H1 (cell line): ENCODE measurements around the gene C2CD2L. TPM values are rescaled to one million over a fixed set of nuclear protein-coding genes. Genes with fewer than 3 reads are reported as not detected.

ENCODE experiments used
- CTCF ChIA-PET: fragments of 300-600 bp; sonication (Branson Sonifier 250); formaldehyde crosslinking; loops from one replicate; lab custom pipeline; 2021; ENCODE audit not compliant: partially characterized antibody; lab: Charles Lee
- POLR2A ChIA-PET: fragments of 300-600 bp; sonication (Branson Sonifier 250); formaldehyde crosslinking; loops from one replicate; lab custom pipeline; 2021; ENCODE audit warnings: inconsistent platforms; ENCODE audit not compliant: partially characterized antibody; lab: Charles Lee
- DNase-seq, 2 experiments: peaks; one replicate each; pipeline versions ENCODE4 v3.0.0 to v3.0.0-alpha.2; 2010 to 2022; ENCODE audit warnings: low spot score in 2 of 2, low read depth in 1 of 2, mixed read lengths in 1 of 2
- FAIRE-seq: peaks from 2 replicates; lab custom pipeline; 2011; peaks lifted over from hg19 to GRCh38; lab: Jason Lieb, UNC
- H2AFZ ChIP-seq: 2 replicates; pipeline ENCODE4 v1.8.1; 2012; ENCODE audit warnings: low read length, inconsistent platforms
- H2AK5ac ChIP-seq: 2 replicates; pipeline ENCODE4 v1.6.1; 2013; ENCODE audit warnings: low read depth, low read length
- H2BK120ac ChIP-seq: replicated peaks from 2 replicates; pipeline ENCODE3; 2013; ENCODE audit warnings: low read depth, low read length, inconsistent platforms
- H2BK12ac ChIP-seq: 2 replicates; pipeline ENCODE4 v1.6.1; 2013; ENCODE audit warnings: low read depth, low read length
- H2BK15ac ChIP-seq: 2 replicates; pipeline ENCODE4 v1.6.1; 2013; ENCODE audit warnings: low read length
- H2BK20ac ChIP-seq: 2 replicates; pipeline ENCODE4 v1.6.1; 2013; ENCODE audit warnings: low read length
- H2BK5ac ChIP-seq: 2 replicates; pipeline ENCODE4 v1.6.1; 2013; ENCODE audit warnings: low read depth, low read length
- H3K14ac ChIP-seq: 2 replicates; pipeline ENCODE4 v1.6.1; 2013; ENCODE audit warnings: inconsistent platforms; ENCODE audit not compliant: insufficient read length
- H3K18ac ChIP-seq: 2 replicates; pipeline ENCODE4 v1.6.1; 2013; ENCODE audit warnings: low read length; ENCODE audit errors: extremely low read depth
- H3K23ac ChIP-seq: 2 replicates; pipeline ENCODE4 v1.6.1; 2013; ENCODE audit warnings: inconsistent platforms; ENCODE audit not compliant: insufficient read length
- H3K23me2 ChIP-seq: 2 replicates; pipeline ENCODE4 v1.6.1; 2013; ENCODE audit warnings: low read depth, low read length
- H3K27ac ChIP-seq: 2 replicates; pipeline ENCODE4 v1.6.1; 2011; ENCODE audit warnings: low read depth, low read length, inconsistent platforms
- H3K27me3 ChIP-seq, 4 experiments: replicated peaks in 1 of 4; 1 replicate in 1 of 4; 2 replicates in 3 of 4; pipeline versions ENCODE4 v1.6.1 to v1.8.1; 2011 to 2013; ENCODE audit warnings: low read length in 3 of 4, mild to moderate bottlenecking in 3 of 4, inconsistent platforms in 2 of 4, mixed read lengths in 2 of 4, moderate library complexity in 1 of 4; ENCODE audit not compliant: control insufficient read depth in 3 of 4, insufficient read depth in 3 of 4; ENCODE audit errors: extremely low read depth in 1 of 4
- H3K36me3 ChIP-seq, 4 experiments: 2 replicates each; pipeline versions ENCODE4 v1.6.1 to v1.8.1; 2011 to 2013; ENCODE audit warnings: mild to moderate bottlenecking in 4 of 4, low read length in 3 of 4, moderate library complexity in 2 of 4, control low read depth in 1 of 4, inconsistent platforms in 1 of 4; ENCODE audit not compliant: insufficient read depth in 4 of 4, control insufficient read depth in 2 of 4
- H3K4ac ChIP-seq: replicated peaks from 2 replicates; pipeline ENCODE3; 2013; ENCODE audit warnings: low read length, low read depth, mixed read lengths, inconsistent platforms; ENCODE audit not compliant: insufficient read length
- H3K4me1 ChIP-seq, 4 experiments: replicated peaks in 1 of 4; 1 replicate in 1 of 4; 2 replicates in 3 of 4; pipeline versions ENCODE4 v1.6.1 to v1.8.1; 2011 to 2013; ENCODE audit warnings: low read length in 3 of 4, inconsistent platforms in 2 of 4, mixed read lengths in 1 of 4; ENCODE audit not compliant: insufficient read depth in 4 of 4, control insufficient read depth in 3 of 4
- H3K4me2 ChIP-seq, 2 experiments: 2 replicates each; pipeline versions ENCODE4 v1.6.1 to v1.8.1; 2011 to 2013; ENCODE audit warnings: low read depth in 2 of 2, low read length in 2 of 2, control low read depth in 1 of 2, inconsistent platforms in 1 of 2, mild to moderate bottlenecking in 1 of 2; ENCODE audit not compliant: insufficient read depth in 1 of 2
- H3K4me3 ChIP-seq, 4 experiments: fragments of 200-600, 300-600 bp in 1 of 4; sonication (generic), shearing (Covaris generic), sonication (Bioruptor Twin) in 1 of 4; 2 replicates each; pipeline versions ENCODE4 v1.5.1 to v1.8.1; 2011 to 2016; ENCODE audit warnings: low read length in 4 of 4, low read depth in 3 of 4, control low read depth in 2 of 4, inconsistent platforms in 2 of 4, mild to moderate bottlenecking in 2 of 4, mixed read lengths in 1 of 4, moderate library complexity in 1 of 4; ENCODE audit not compliant: insufficient read depth in 2 of 4; ENCODE audit errors: extremely low read depth in 1 of 4
- H3K56ac ChIP-seq: replicated peaks from 2 replicates; pipeline ENCODE3; 2013; ENCODE audit warnings: low read depth, mild to moderate bottlenecking, mixed read lengths, low read length, inconsistent platforms; ENCODE audit not compliant: insufficient read length
- H3K79me1 ChIP-seq: 2 replicates; pipeline ENCODE4 v1.6.1; 2013; ENCODE audit warnings: low read depth, low read length, control low read depth
- H3K79me2 ChIP-seq, 2 experiments: 2 replicates each; pipeline versions ENCODE4 v1.6.1 to v1.8.1; 2012 to 2013; ENCODE audit warnings: low read length in 2 of 2, mild to moderate bottlenecking in 2 of 2, inconsistent platforms in 1 of 2; ENCODE audit not compliant: insufficient read depth in 2 of 2, control insufficient read depth in 1 of 2
- H3K9ac ChIP-seq, 4 experiments: replicated peaks in 1 of 4; 1 replicate in 1 of 4; 2 replicates in 3 of 4; pipeline versions ENCODE4 v1.6.1 to v1.8.1; 2011 to 2013; ENCODE audit warnings: low read depth in 3 of 4, low read length in 3 of 4, control low read depth in 2 of 4, mild to moderate bottlenecking in 2 of 4, moderate library complexity in 2 of 4, inconsistent platforms in 1 of 4; ENCODE audit errors: extremely low read depth in 1 of 4
- H3K9me3 ChIP-seq, 2 experiments: 2 replicates each; pipeline versions ENCODE4 v1.6.1 to v1.8.1; 2012 to 2013; ENCODE audit warnings: mild to moderate bottlenecking in 2 of 2, moderate library complexity in 2 of 2, control low read depth in 1 of 2, inconsistent platforms in 1 of 2, low read depth in 1 of 2, low read length in 1 of 2, mixed read lengths in 1 of 2; ENCODE audit not compliant: insufficient read depth in 2 of 2
- H4K20me1 ChIP-seq, 2 experiments: replicated peaks in 1 of 2; 2 replicates each; pipeline versions ENCODE3 to v1.8.1; 2011 to 2013; ENCODE audit warnings: inconsistent platforms in 2 of 2, low read length in 2 of 2, mild to moderate bottlenecking in 1 of 2; ENCODE audit not compliant: insufficient read depth in 2 of 2, control insufficient read depth in 1 of 2
- H4K5ac ChIP-seq: 2 replicates; pipeline ENCODE4 v1.6.1; 2013; ENCODE audit warnings: low read length, low read depth, mixed read lengths, inconsistent platforms; ENCODE audit not compliant: insufficient read length
- H4K8ac ChIP-seq: 2 replicates; pipeline ENCODE4 v1.8.0; 2013; ENCODE audit warnings: mild to moderate bottlenecking, moderate library complexity, low read length, inconsistent platforms; ENCODE audit not compliant: insufficient read depth; ENCODE audit errors: extremely low read depth
- H4K91ac ChIP-seq: replicated peaks from 2 replicates; pipeline ENCODE3; 2013; ENCODE audit warnings: low read length, mixed read lengths, inconsistent platforms; ENCODE audit not compliant: insufficient read length
- HDAC2 ChIP-seq, 2 experiments: fragments of 300-600 bp in 1 of 2; sonication (generic) in 1 of 2; IDR thresholded peaks; 2 replicates each; pipeline ENCODE4 v1.6.1; 2011 to 2012; ENCODE audit warnings: low read depth in 2 of 2, low read length in 2 of 2, mild to moderate bottlenecking in 2 of 2, moderate library complexity in 2 of 2, borderline replicate concordance in 1 of 2, inconsistent platforms in 1 of 2
- RAD21 ChIP-seq, 2 experiments: IDR thresholded peaks in 1 of 2; conservative IDR thresholded peaks in 1 of 2; 2 replicates each; pipeline ENCODE4 v1.6.1; 2011; ENCODE audit warnings: low read depth in 2 of 2, low read length in 2 of 2, improper control_type of control experiment in 1 of 2, inconsistent platforms in 1 of 2, mild to moderate bottlenecking in 1 of 2, moderate library complexity in 1 of 2
- WGBS, 2 experiments: shearing (Covaris generic) in 1 of 2; methylation state at CpG; one replicate each; pipeline versions ENCODE4 v1.1.6 to v1.1.7; 2013 to 2015; ENCODE audit warnings: low lambda C conversion rate in 2 of 2, mixed read lengths in 2 of 2, inconsistent platforms in 1 of 2, low coverage in 1 of 2, missing lambda C conversion rate in 1 of 2; ENCODE audit not compliant: insufficient replicate concordance in 2 of 2, insufficient coverage in 1 of 2, insufficient read length in 1 of 2; ENCODE audit errors: extremely low coverage in 1 of 2, missing lambda C conversion rate in 1 of 2; 5-methylcytosine and 5-hydroxymethylcytosine counted together
- polyA plus RNA-seq, 7 experiments: library from polyadenylated mRNA; depleted of rRNA in 3 of 7; stranded (reverse) in 5 of 7; unstranded in 2 of 7; fragments of >200 nt in 5 of 7; fragments of 200-250 nt in 2 of 7; gene quantifications; 1 replicate in 5 of 7; 2 replicates in 1 of 7; 4 replicates in 1 of 7; pipeline versions ENCODE4 v1.2.1 to v1.2.3, GENCODE V29; 2011 to 2013; ENCODE audit warnings: missing spikeins in 2 of 7, mixed read lengths in 2 of 7
- total RNA-seq: library from RNA; stranded (reverse); fragmentation: NEBNext Ultra II Directional; extraction: Animal tissue kit (Norgen Biotek cat#: 25700); gene quantifications from 2 replicates; pipeline ENCODE4 v1.2.1, GENCODE V29; 2021
- TF ChIP-seq, protein P1 (sequence below), 3 experiments: IDR thresholded peaks; 1 replicate in 2 of 3; 2 replicates in 1 of 3; pipeline versions ENCODE4 v1.5.1 to v1.6.1; 2011; ENCODE audit warnings: low read length in 3 of 3, mild to moderate bottlenecking in 3 of 3, inconsistent platforms in 2 of 3, low read depth in 1 of 3, moderate library complexity in 1 of 3; ENCODE audit not compliant: insufficient read depth in 1 of 3; ENCODE audit errors: control extremely low read depth in 1 of 3

Gene C2CD2L
- total and polyA plus RNA-seq, 2 of the 8 experiments (the other 6 are each of a cell fraction or from before 2014, with no cell fraction given), result 2.5 to 4.0 TPM

- no peak overlapping the region for H3K9ac ChIP-seq
- H3K56ac ChIP-seq, result no peak overlapping the region
- WGBS, 2 experiments, result 71% methylated on average over 8 of the region's 8 CpGs; no CpG with 5 or more reads in 1 of the 2 experiments
- no peaks in the 10 kb centered on the region for H3K79me1 ChIP-seq
- H4K91ac ChIP-seq, result no peak overlapping the region
- no peak overlapping the region for H3K23ac ChIP-seq
- H2BK5ac ChIP-seq, result no peak overlapping the region
- no peaks in the 10 kb centered on the region for H3K36me3 ChIP-seq
- peak; percentile 10 to 14; a peak in 1 of 4 replicates for TF ChIP-seq RAD21 (IDR thresholded peaks at IDR 0.05 in 1 of 2, conservative IDR thresholded peaks at IDR 0.05 in 1 of 2; ENCODE audit: low read depth in 2 of 2, low read length in 2 of 2)
- TF ChIP-seq, protein P1, sequence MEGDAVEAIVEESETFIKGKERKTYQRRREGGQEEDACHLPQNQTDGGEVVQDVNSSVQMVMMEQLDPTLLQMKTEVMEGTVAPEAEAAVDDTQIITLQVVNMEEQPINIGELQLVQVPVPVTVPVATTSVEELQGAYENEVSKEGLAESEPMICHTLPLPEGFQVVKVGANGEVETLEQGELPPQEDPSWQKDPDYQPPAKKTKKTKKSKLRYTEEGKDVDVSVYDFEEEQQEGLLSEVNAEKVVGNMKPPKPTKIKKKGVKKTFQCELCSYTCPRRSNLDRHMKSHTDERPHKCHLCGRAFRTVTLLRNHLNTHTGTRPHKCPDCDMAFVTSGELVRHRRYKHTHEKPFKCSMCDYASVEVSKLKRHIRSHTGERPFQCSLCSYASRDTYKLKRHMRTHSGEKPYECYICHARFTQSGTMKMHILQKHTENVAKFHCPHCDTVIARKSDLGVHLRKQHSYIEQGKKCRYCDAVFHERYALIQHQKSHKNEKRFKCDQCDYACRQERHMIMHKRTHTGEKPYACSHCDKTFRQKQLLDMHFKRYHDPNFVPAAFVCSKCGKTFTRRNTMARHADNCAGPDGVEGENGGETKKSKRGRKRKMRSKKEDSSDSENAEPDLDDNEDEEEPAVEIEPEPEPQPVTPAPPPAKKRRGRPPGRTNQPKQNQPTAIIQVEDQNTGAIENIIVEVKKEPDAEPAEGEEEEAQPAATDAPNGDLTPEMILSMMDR (IDR thresholded peaks at IDR 0.05; ENCODE audit: control extremely low read depth in 1 of 3, insufficient read depth in 1 of 3, low read depth in 1 of 3, low read length in 3 of 3), result peak; percentile 29 to 48 (median 33)
- TF ChIP-seq HDAC2 (IDR thresholded peaks at IDR 0.05; ENCODE audit: borderline replicate concordance in 1 of 2, low read depth in 2 of 2, low read length in 2 of 2), result no peak
- no peak overlapping the region for H4K8ac ChIP-seq
- no peak for FAIRE-seq
- H2BK20ac ChIP-seq, result no peak overlapping the region
- H3K18ac ChIP-seq, result no peak overlapping the region
- H3K79me2 ChIP-seq, result no peaks in the 10 kb centered on the region
- no peak overlapping the region for H2AK5ac ChIP-seq
- no peak overlapping the region for H2AFZ ChIP-seq
- H3K14ac ChIP-seq, result no peak overlapping the region
- H4K5ac ChIP-seq, result no peak overlapping the region
- H3K4me1 ChIP-seq, result peaks cover 0 to 5% (median 2%) of the 10 kb centered on the region in 4 experiments; a peak in 4 of 7 replicates
- peak in 1 of 2 experiments; percentile 62 for DNase-seq
- H2BK15ac ChIP-seq, result no peak overlapping the region
- POLR2A ChIA-PET, result interaction anchor here (0.6 to 2.4 kb wide), 6 partner anchors 8 to 61 kb away, joined by 3 to 7 read pairs (median 5); partner anchors contain the start of gene ABCG4
- no peak overlapping the region for H2BK120ac ChIP-seq
- H2BK12ac ChIP-seq, result no peak overlapping the region
- H3K23me2 ChIP-seq, result no peaks in the 10 kb centered on the region
- no peaks in the 10 kb centered on the region for H3K9me3 ChIP-seq
- H3K27me3 ChIP-seq, result peaks cover 0 to 4% (median 3%) of the 10 kb centered on the region in 4 experiments; a peak in 5 of 7 replicates
- H3K27ac ChIP-seq, result no peak overlapping the region
- H4K20me1 ChIP-seq, result no peaks in the 10 kb centered on the region
- CTCF ChIA-PET, result interaction anchor here (0.9 to 23.6 kb wide), 10 partner anchors 13 to 218 kb away, joined by 3 to 389 read pairs (median 6); partner anchors contain the start of genes CBL, HINFP, NHERF4 and NLRX1
- H3K4me3 ChIP-seq, result no peak overlapping the region
- no peak overlapping the region for H3K4me2 ChIP-seq
- no peak overlapping the region for H3K4ac ChIP-seq
Measured at GRCh38 chr11:119155733-119156492, 48.8 kb downstream of the C2CD2L start.
